COR-L47 (cell line): ENCODE results near the gene TMEM198.

Experiments used
- DNase-seq: peaks from one replicate; lab custom pipeline; 2025; lab: John Stamatoyannopoulos, UW

The TMEM198 gene

GRCh38 chr2:219581346-219581745 is 37.5 kb downstream of the TMEM198 start:
- DNase-seq: no peak

GRCh38 chr2:219591091-219591490 is 47.3 kb downstream of the TMEM198 start:
- DNase-seq: no peak

GRCh38 chr2:219592736-219593135 is 48.9 kb downstream of the TMEM198 start:
- DNase-seq: no peak

- DNase-seq: no peak
These were observed 49.3 kb downstream of the TMEM198 start for GRCh38 chr2:219593154-219593553.

- no peak for DNase-seq
These were observed 51.4 kb downstream of the TMEM198 start for GRCh38 chr2:219595256-219595655.

- DNase-seq: no peak
These were observed 53.2 kb downstream of the TMEM198 start for GRCh38 chr2:219596954-219597551.

GRCh38 chr2:219597552-219598307 is 53.9 kb downstream of the TMEM198 start, which contains the start of gene STK11IP:
Gene STK11IP (plus strand): TSS chr2:219597857. CDS start chr2:219598120, 263 bp downstream.
- DNase-seq: peak; percentile 97

GRCh38 chr2:219598308-219599078 is 54.7 kb downstream of the TMEM198 start:
- DNase-seq: peak; percentile 36
